ENCODE measurements around the gene C11orf86.
"Not testable (repeated sequence)": the region's sequence is repeated elsewhere in the genome, so short reads cannot be mapped to it uniquely, and the experiment has no call there.

The C11orf86 gene, protein sequence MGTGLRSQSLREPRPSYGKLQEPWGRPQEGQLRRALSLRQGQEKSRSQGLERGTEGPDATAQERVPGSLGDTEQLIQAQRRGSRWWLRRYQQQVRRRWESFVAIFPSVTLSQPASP

DNA sequence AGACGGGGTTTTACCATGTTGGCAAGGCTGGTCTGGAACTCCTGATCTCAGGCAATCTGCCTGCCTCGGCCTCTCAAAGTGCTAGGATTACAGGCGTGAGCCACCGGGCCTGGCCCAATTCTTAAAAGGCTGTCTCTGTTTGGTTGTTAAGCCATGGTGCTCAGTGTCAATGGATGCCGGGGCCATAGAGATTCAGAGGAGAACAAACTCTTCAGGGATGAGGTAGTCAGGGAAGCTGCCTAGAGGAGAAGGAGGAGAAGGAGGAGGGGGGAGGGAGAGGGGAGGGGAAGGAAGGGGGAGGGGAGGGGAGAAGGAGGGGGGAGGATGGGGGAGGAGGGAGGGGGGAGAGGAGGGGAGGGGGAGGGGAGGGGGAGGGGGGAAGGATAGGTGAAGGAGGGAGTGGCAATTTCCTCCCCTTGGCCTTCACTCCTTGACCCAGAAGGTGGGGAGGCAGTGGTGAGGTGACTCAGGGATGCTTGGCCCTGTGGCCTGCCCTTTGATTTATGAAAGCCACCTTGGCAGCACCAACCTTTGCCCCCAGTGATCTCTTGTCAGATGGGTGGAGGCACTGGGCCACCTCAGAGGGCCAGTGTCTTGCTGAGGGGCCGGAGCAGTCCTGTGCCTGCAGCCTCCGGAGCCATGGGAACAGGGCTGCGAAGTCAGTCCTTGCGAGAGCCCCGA is at the start of gene C11orf86:
Gene C11orf86 (plus strand): TSS at position 581 of the 681 bp plus-strand sequence. CDS start 59 bp downstream, at position 640.
- DNase-seq = no peak

DNA sequence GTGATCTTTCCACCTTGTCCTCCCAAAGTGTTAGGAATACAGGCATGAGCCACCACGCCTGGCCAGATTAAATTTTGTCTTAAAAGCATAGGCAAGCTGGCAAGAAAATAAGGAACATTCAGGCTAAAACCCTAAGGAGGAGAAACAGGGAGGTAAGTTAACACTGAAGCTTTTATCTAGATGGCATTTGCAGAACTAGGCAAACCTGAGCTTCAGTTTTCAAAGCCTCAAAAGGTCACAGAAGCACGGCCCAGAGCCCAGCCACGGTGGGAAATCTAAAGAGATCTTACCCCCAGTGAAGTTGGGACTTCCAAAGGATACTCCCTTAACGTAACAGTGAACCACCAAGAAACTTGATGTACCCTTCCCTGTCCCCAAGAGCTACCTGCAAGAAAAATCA is 45.4 kb upstream of the C11orf86 start:
- DNase-seq = no peak

DNA sequence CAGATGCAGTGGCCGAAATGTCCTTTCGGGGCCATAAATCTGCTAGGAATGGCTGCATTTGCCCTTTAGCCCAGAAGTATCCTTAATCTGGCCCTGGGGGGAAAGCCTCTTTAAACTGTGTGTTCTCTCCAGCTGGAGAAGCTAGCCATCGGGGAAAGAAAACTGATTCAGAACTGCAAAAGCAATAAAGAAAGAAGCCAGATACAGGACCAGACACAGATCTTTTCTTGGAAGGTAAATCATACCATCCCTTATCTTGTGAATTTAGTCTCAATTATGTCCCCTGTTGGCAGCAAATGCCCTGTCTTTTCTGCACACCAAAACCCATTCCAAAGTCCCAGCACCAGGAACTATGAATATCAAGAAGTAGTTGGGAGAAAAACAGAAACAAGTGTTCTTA is 42.6 kb upstream of the C11orf86 start:
- no peak for DNase-seq

DNA sequence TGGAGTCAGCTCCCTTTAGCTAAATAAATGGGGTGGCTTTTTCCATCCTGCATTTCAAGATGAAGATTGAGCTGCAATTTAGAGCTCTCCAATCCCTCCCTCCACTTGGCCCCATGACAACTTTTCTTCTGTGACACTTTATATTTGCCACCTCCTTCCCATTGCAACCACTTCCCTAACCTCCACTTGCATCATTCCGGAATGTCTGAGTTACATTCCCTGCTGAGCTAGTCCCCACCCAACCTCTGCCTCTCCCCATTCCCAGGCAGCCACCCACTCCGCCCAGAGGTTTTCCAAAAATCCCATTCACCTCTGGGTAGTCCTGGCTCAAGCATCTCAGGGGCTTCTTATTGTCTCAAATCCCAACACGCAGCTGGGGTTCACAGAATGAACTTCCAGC is 41.6 kb upstream of the C11orf86 start:
- no peak for DNase-seq

DNA sequence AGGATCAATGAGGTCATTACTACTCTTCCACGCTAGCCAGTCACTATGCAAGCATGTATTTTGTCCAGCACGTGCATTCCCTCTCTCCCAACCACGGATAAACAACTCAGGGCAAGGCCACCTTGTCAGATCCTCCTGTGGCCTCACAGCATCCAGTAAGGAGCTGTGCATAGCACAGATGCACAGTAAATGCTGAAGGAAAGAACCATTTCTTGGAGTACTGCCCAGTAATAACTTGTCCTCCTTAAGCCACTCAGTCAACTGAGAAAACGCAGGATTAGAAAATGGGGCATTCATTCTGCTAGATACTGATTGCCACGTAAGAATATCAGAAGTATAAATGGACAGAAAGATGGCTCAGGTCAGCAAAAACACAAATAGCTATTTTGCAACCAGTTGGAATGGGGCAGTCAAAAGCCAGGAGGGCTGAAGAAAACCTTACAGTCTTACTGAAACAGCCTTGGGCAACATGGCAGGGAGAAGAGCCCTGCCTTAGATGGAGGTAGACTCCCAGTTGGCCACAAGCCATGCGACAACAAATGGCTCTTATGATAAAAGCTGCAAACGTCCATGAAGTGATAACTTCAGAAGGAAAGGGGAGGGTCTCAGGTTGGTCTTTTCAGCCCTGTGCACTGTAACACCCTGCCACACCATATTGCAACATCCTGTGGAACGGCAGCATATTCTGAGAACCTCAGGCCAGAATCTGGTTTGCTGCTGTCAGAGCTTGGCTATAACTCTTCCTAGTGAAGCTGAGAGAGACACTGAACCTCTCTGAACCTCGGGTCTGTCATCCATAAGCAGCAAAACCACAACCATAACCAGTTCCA is 39.9 kb upstream of the C11orf86 start:
- DNase-seq = no peak

DNA sequence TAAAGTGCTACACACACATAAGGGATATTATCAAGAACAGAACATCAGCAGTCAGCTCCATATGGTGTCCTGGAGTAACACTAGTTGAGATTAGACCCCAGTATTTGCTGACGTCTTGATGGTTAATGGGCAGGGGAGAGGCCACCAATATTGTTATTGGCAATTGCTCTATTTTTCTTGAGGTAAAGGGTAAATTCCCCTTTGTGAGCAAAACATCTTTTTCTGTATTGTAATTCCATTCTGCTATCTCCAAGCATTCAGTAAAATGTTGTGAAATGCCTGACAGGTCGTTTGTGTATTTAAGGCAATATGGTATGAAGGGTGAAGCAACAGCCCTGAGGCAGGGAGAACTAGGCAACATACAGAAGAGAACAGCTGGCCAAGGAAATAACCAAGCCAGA is 38.8 kb upstream of the C11orf86 start:
- DNase-seq = no peak

DNA sequence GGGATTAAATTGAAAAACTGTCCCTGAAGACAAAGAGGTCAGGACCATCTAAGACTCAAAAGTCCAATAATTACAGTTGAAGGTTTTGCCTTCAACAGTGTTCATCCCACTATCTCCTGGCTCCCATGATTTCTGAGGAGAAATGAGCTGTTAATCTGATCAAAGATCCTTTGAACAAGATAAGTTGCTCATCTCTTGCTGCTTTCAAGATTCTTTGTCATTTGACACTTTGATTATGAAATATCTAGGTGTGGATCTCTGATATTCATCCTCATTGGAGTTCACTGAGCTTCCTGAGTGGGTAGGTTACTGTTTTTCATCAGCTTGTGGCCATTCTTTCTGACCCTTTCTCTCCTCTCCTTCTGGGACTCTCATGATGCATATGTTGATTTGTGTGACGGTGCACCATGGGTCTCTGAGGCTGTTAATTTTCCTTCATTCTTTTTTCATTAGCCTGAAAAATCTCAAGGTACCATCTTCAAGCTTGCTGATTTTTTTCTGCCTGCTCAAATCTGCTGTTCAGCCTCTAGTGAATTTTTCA is 37.8 kb upstream of the C11orf86 start:
- DNase-seq = no peak

DNA sequence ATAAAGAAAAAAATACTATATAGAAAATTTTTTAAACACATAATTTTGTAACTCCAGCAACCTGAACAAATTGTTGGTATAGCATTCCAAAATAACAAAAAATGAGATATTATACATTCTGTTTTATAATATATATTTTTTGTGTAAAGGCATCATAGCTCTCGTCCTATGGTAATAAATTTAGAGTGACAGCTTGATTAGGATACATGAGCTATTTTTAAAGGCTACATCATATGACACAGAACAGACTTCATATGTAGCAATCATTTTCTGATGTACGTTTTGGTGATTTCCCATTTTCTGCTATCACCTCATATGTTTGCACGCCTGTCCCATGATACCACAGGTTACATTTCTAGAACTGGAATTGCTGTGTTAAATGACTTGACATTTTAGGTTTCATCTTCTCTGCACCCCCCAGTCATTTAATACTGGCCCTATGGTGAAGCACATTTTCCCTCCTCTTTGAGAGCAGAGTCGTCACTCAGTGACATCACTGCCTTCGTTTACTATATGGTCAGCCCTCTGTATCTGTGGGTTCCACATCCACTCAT is 36.4 kb upstream of the C11orf86 start:
- DNase-seq = no peak

DNA sequence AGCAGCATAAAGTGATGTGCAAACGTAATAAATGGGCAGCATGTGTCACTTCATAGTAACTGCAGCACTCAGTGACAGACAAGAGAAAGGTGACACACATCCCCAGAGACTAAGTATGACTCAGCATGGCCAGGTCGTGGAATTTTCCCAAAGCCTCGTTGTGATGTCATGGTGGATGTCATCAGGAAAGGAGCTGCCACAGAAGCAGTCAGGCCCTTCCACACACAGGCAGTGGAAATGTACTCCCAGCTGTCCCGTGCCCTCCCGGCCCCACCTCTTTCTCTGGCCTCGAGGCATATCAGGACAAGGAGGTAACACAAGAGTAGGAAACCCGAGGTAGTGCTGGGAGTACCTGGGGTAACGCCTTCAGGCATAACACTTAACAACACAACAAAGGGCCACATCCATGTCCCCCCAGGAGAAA is 25.0 kb upstream of the C11orf86 start:
- DNase-seq = no peak

DNA sequence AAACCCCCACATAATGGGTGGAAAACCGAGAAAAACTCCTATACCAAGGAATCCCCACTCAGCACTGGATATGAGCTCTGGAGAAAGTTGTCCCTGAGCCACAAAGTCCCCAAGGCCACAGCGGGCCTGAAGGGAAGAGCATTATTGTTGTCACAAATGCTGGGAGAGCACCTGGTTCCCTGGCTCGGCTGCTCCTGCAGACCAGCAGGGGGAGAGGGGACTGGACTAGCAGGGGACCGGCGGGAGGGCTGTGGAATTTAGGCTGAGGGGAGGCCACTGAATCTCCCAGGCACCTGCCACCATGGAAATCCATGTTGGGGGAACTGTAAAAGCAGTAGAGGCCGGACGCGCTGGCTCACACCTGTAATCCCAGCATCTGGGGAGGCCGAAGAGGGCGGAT is 24.0 kb upstream of the C11orf86 start:
- DNase-seq = no peak

DNA sequence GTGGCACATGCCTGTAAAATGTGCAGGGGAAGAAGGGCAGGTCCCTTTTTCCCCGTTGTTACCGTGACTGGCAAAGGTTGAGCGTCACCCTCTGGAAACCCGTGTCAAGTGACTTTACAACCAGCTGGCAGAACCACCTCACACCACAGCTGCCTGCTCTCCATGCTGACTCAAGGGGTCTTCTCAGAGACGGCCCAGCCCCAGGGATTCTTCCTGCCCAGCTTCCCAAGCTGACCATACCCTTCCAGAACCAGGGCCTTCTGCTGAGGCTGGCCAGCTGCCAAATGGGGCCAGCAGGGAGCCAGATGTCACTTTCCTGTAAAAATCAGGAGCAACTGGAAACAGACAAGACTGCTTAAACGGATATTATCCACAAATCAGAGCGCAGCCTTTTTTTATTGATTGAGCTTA is 23.2 kb upstream of the C11orf86 start:
- peak; percentile 20 for DNase-seq

DNA sequence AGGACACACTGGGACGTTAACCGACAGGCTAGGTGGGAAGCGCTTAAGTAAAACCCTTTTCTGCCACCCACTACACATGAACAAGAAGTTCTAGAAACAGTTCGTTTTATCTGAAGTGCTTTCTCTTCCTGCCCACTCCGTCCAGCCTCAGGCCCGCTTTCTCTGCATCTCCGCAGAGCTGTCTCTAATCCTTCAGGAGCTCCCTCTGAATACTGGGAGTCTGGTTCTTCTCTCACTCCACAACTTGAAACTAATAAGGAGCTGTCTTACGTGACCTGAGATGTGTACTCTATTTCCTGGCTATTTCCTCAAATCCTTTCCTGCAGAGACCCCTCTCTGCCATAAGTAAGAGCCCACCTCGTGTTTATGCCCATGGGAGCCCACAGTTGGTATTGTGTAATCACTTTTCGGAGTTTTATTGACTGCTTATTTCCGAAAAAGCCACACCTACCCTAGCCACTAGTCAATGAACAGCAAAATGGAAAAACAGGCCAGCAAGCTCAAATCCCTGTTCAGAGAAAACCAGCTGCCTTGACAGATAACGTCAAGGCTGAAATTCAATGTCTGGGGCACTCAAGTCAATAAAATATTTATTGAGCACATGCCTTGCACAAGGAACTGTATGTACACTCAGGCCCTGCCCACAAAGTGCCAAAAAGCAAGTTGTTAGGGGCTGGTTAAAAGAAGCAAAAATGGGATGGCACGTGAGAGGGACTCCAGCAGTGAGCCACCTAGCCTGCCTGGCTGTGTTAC is 21.8 kb upstream of the C11orf86 start:
- no peak for DNase-seq

DNA sequence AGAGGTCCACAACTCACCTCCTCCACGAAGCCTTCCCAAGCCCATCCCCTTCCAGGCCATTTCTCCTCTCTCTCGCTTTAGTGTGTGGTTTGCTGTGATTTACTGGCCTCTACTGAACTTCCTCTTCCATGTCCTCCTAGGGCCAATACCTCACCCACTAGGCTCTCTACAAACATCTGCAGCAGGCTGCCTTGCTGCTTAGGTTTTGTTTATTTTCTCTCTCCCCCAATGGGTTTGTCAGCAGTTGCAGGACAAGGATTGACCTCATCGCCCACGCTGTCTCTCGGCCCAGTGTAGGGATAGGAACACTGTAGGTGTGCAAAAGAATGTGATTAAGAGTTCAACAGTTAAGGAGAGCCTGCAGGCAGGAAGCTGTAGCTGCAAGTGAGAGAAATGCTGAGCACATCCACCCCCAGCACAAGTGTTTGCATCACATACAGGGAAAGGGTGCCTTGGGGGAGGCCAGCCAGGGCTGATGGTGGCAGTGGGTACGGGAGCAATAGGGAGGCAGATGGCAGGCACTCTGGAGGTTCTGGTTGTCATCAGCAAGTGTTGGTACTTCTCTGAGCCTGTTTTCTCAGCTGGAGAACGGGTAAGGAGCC is 18.3 kb upstream of the C11orf86 start:
- DNase-seq = no peak

DNA sequence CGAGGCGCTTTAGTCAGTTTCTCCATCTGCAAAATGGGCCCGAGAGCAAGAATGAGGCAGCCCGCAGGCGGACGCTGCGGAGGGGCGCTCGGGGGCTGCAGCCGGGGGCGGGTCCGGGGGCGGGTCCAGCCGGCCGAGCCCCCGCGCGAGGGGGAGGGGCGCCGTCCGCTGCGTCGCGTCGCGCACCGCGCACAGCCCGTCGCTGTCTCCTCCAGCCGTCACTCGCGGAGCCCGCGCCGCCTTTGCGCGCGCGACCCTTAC is 17.2 kb upstream of the C11orf86 start:
- DNase-seq = no peak

DNA sequence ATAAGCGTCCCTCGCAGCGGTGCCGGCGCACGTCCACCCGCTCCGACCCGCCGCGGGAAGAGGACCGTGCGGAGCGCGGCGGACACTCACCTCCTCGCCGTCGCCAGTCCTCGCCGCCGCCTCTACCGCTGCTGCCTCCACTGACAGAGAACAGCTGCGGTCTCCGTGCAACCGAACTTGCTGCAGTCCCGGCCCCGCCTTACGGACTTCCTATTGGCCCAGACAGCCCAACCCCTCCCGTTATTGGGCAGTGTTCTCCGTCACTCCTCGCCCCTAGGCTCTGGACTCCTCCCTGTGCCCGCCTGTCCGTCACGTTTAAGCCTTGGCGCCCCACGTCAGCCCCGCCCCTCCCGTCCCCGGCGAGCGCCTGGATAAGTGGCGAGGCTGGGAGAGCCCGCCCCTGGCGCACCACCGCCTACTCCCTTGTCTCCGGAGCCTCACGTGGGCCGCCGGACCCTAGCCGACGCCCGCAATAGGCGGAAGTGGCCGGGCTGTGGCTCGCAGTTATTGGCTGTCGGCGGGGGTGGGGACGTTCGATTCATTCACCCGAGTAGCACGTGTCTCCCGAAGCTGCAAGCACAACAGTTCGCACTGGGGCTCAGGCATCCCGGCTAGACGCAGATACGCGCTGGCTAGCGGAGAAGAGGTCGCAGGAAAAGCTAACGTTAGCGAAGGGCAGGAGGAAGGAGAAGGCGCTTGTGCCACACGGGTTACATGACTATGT is 16.7 kb upstream of the C11orf86 start, which contains the start of gene PC:
Gene PC (minus strand): TSS at position 152 of the 724 bp plus-strand sequence. CDS start 86,224 bp downstream, outside the sequence.
- DNase-seq = peak; percentile 100

DNA sequence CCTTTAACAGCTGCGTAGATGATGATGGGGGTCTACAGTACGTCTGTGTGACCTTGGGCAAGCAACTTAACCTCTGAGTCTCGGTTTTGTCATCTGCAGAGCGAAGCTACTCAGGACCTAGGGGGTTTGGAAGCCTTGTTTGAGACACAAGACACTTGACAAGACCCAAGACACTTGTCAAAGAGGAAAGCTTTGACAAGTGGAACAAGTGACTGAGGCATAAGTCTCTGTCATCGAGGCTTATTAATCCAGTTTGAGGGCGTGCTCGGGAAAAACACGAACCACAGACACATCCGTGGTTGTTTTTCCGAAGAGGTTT is 16.2 kb upstream of the C11orf86 start:
- no peak for DNase-seq

DNA sequence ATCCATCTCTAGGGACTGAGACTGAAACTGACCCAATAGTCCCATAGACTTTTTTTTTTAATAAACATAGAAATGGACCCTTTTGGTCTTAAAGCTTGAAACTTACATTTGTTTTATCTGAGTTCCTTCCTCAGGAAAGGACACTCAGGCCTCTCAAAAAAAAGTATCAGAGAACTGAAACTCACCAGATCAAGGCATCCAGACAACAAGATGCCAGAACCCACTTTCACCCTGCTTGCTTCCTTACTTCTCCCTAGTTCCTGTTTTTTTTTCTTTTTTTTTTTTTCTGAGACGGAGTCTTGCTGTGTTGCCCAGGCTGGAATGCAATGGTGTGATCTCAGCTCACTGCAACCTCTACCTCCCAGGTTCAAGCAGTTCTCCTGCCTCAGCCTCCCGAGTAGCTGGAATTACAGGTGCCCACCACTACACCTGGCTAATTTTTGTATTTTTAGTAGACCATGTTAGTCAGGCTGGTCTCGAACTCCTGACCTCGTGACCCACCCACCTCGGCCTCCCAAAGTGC is 13.4 kb upstream of the C11orf86 start:
- DNase-seq = not testable (repeated sequence)

DNA sequence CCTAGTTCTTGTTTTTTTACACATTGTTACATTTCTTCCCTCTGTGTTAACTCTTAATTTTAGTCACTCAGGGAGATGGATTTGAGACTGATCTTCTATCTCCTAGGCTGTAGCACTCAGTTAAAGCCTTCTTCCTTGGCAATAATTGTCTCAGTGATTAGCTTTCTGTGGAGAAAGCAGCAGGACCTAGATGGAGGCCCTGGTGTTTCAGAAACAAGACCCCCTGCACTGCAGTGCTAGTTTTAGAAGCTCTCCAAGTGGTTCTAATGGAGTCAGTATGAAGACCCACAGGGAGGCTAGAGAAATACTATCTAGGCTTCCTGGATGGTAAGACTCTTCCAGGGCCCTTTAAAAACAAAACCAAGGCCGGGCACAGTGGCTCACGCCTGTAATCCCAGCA is 12.9 kb upstream of the C11orf86 start:
- DNase-seq = no peak

DNA sequence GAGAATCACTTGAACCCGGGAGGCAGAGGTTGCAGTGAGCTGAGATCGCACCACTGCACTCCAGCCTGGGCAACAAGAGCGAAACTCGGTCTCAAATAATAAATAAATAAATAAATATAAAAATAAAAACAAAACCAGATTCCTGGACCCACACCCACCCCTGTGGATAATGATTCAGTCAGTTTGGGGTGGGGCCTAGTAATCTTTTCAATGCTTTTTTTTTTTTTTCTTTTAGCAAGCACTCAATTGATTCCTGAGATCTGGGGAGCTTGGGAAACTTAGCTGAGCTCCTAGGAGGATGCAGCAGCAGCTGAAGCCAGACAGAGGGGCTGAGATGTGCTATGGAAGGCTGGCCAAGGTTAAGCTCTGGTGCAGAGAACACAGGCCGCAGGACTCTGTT is 12.3 kb upstream of the C11orf86 start:
- DNase-seq = no peak

DNA sequence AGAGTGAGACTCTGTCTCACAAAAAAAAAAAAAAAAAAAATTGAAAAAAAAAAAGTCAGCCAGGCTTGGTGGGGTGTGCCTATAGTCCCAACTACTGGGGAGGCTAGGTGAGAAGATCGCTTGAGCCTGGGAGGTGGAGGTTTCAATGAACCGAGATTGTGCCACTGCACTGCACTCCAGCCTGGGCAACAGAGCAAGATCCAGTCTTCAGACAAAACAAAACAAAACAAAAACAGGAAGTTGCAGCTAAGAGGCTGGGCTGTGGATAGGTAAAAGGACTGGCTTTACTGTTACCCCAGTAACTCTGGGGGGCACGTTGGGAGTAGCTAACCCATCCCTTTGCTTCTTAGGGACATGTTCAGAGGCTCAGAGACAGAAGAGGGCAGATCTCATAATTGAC is 10.6 kb upstream of the C11orf86 start:
- no peak for DNase-seq

DNA sequence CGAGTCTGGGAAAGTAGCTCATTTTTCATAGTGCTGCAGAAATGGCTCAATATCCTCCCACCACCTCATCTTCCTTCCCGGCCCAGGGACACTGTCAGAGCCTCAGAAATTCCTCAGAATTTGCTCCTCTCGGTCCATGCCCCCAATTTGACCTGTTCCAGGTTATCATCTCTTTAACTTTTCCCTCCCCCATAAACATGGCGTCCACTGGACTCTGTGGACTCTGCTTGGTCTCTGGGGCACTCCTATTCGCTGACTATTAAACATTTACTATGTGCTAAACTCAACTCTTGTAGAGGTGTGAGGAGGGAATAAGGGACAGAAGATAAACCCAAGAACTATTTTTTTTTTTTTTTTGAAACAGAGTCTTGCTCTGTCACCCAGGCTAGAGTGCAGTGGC is 8.8 kb upstream of the C11orf86 start:
- no peak for DNase-seq

Data from NCI-H446 treated with DMSO at 0.1 percent for 48 hours (cell line).